Trophoblast cell (in vitro differentiated cells and primary cell): ENCODE measurements around the gene CNTN4.

Source experiments
- DNase-seq, 2 donors: peaks; one replicate each; pipeline ENCODE4 v3.0.0-alpha.2; 2016
- H2AFZ ChIP-seq: 2 replicates; pipeline ENCODE4 v1.6.1; 2013; ENCODE audit warnings: low read length, moderate library complexity, mild to moderate bottlenecking; ENCODE audit not compliant: insufficient read depth, poor library complexity
- H2AK5ac ChIP-seq: 2 replicates; pipeline ENCODE4 v1.6.1; 2013; ENCODE audit warnings: mild to moderate bottlenecking, low read length
- H2BK120ac ChIP-seq: 2 replicates; pipeline ENCODE4 v1.6.1; 2013; ENCODE audit warnings: low read length, mild to moderate bottlenecking, moderate library complexity; ENCODE audit not compliant: insufficient read depth, poor library complexity
- H2BK12ac ChIP-seq: 2 replicates; pipeline ENCODE4 v1.6.1; 2013; ENCODE audit warnings: mild to moderate bottlenecking, low read length, moderate library complexity
- H2BK5ac ChIP-seq: 2 replicates; pipeline ENCODE4 v1.6.1; 2013; ENCODE audit warnings: low read length, low read depth, moderate library complexity, mild to moderate bottlenecking; ENCODE audit not compliant: poor library complexity
- H3K14ac ChIP-seq: 2 replicates; pipeline ENCODE4 v1.6.1; 2013; ENCODE audit warnings: mild to moderate bottlenecking, low read length
- H3K18ac ChIP-seq: 2 replicates; pipeline ENCODE4 v1.6.1; 2013; ENCODE audit warnings: mild to moderate bottlenecking, low read length
- H3K23ac ChIP-seq: 2 replicates; pipeline ENCODE4 v1.6.1; 2013; ENCODE audit warnings: low read length
- H3K27ac ChIP-seq: 2 replicates; pipeline ENCODE4 v1.5.1; 2013; ENCODE audit warnings: low read depth, mild to moderate bottlenecking, inconsistent platforms, low read length, moderate library complexity
- H3K27me3 ChIP-seq: 2 replicates; pipeline ENCODE4 v1.6.1; 2013; ENCODE audit warnings: inconsistent platforms, mild to moderate bottlenecking, low read length, moderate library complexity; ENCODE audit not compliant: insufficient read depth
- H3K36me3 ChIP-seq, 2 experiments: 1 replicate in 1 of 2; 2 replicates in 1 of 2; pipeline ENCODE4 v1.6.1; 2013; ENCODE audit warnings: low read length in 2 of 2, mild to moderate bottlenecking in 2 of 2, moderate library complexity in 1 of 2; ENCODE audit not compliant: insufficient read depth in 2 of 2, control insufficient read depth in 1 of 2
- H3K4ac ChIP-seq: 2 replicates; pipeline ENCODE4 v1.6.1; 2013; ENCODE audit warnings: low read depth, mild to moderate bottlenecking, low read length, moderate library complexity
- H3K4me1 ChIP-seq, 2 experiments: 1 replicate in 1 of 2; 2 replicates in 1 of 2; pipeline ENCODE4 v1.6.1; 2013; ENCODE audit warnings: low read length in 2 of 2, mild to moderate bottlenecking in 2 of 2, moderate library complexity in 1 of 2; ENCODE audit not compliant: insufficient read depth in 2 of 2, control insufficient read depth in 1 of 2
- H3K4me2 ChIP-seq: 2 replicates; pipeline ENCODE4 v1.6.1; 2013; ENCODE audit warnings: inconsistent platforms, mild to moderate bottlenecking, low read length, moderate library complexity
- H3K4me3 ChIP-seq: 2 replicates; pipeline ENCODE4 v1.5.1; 2013; ENCODE audit warnings: mild to moderate bottlenecking, low read depth, low read length, inconsistent platforms
- H3K79me1 ChIP-seq: one replicate; pipeline ENCODE4 v1.6.1; 2013; ENCODE audit warnings: low read length
- H3K79me2 ChIP-seq: 2 replicates; pipeline ENCODE4 v1.6.1; 2013; ENCODE audit warnings: low read length, mild to moderate bottlenecking; ENCODE audit not compliant: control insufficient read depth, insufficient read depth, poor library complexity
- H3K9ac ChIP-seq: 2 replicates; pipeline ENCODE4 v1.6.1; 2013; ENCODE audit warnings: mild to moderate bottlenecking, low read length
- H3K9me3 ChIP-seq: 2 replicates; pipeline ENCODE4 v1.6.1; 2013; ENCODE audit warnings: low read depth, mild to moderate bottlenecking, control low read depth, inconsistent platforms, low read length; ENCODE audit not compliant: insufficient read depth
- H4K12ac ChIP-seq: 2 replicates; pipeline ENCODE4 v1.6.1; 2013; ENCODE audit warnings: low read depth, mild to moderate bottlenecking, low read length, moderate library complexity
- H4K8ac ChIP-seq: 2 replicates; pipeline ENCODE4 v1.6.1; 2013; ENCODE audit warnings: low read depth, mild to moderate bottlenecking, low read length, moderate library complexity
- H4K91ac ChIP-seq: one replicate; pipeline ENCODE4 v1.6.1; 2013; ENCODE audit warnings: low read depth, mild to moderate bottlenecking, low read length, moderate library complexity
- WGBS: extraction: QIAGEN DNeasy Blood & Tissue Kit; methylation state at CpG from one replicate; pipeline ENCODE4 v1.1.7; 2013; ENCODE audit warnings: missing lambda C conversion rate; ENCODE audit not compliant: insufficient read length, insufficient coverage; ENCODE audit errors: extremely low coverage; 5-methylcytosine and 5-hydroxymethylcytosine counted together

The CNTN4 gene

DNA sequence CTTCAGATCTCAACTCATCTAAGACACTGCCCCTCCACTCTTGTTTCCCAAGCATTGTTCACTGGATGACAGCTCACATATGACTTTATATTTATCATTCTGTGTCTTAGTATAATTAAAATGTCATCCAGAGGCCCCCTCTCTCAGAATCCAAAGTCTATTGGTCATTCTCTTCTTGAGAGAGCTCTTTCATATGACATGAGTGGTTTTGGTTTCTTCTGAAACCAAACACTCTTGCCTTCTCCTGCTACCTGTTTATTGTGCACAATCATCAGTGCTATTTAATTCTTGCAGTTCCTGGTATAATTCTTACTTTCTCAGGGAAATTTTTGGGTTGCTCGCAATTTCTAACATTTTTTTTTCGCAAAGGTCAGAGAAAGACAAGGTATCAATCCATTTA, 762.0 kb downstream of the CNTN4 start:
- DNase-seq, result no peak
- no peak overlapping the region for H3K14ac ChIP-seq
- H3K4me1 ChIP-seq, result no peaks in the 10 kb centered on the region
- no peak overlapping the region for H3K18ac ChIP-seq
- H3K79me1 ChIP-seq, result no peaks in the 10 kb centered on the region
- H3K23ac ChIP-seq, result no peak overlapping the region
- no peak overlapping the region for H2BK12ac ChIP-seq
- H3K4ac ChIP-seq, result no peak overlapping the region
- H3K4me2 ChIP-seq, result no peak overlapping the region
- no peak overlapping the region for H2AFZ ChIP-seq
- H3K27ac ChIP-seq, result no peak overlapping the region
- no peak overlapping the region for H2BK5ac ChIP-seq
- H4K91ac ChIP-seq, result no peak overlapping the region
- no CpG with 5 or more reads among the region's 2 CpGs for WGBS
- no peak overlapping the region for H3K4me3 ChIP-seq
- no peak overlapping the region for H2AK5ac ChIP-seq
- no peak overlapping the region for H4K12ac ChIP-seq
- H4K8ac ChIP-seq, result no peak overlapping the region
- no peak overlapping the region for H3K9ac ChIP-seq
- H2BK120ac ChIP-seq, result no peak overlapping the region
- no peaks in the 10 kb centered on the region for H3K9me3 ChIP-seq
- H3K79me2 ChIP-seq, result no peaks in the 10 kb centered on the region
- H3K27me3 ChIP-seq, result no peaks in the 10 kb centered on the region
- no peaks in the 10 kb centered on the region for H3K36me3 ChIP-seq

DNA sequence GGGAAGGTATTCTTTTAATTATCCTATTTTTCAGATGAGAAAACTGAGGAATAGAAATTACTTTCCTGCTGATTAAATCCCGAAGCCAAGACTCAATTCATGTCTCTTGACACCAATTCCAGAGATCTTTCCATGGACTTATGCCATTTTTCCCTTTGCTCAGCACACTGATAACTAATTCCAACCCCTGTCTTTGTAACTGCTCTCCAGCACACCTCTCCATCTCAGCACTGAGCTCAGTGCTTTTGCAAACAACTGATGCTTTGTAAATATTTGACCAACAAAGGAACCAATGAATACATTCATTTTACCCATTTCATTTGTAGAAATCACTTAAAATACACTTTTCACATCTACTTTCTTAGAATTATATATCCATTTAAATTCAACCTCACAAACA, 762.5 kb downstream of the CNTN4 start:
- H4K91ac ChIP-seq, result no peak overlapping the region
- DNase-seq, result no peak
- no peak overlapping the region for H3K14ac ChIP-seq
- H3K27me3 ChIP-seq, result no peaks in the 10 kb centered on the region
- H2BK5ac ChIP-seq, result no peak overlapping the region
- H4K12ac ChIP-seq, result no peak overlapping the region
- no peak overlapping the region for H3K4me3 ChIP-seq
- H2AK5ac ChIP-seq, result no peak overlapping the region
- no peak overlapping the region for H2BK12ac ChIP-seq
- no peak overlapping the region for H3K27ac ChIP-seq
- no peaks in the 10 kb centered on the region for H3K79me2 ChIP-seq
- WGBS, result no CpG with 5 or more reads among the region's 1 CpG
- H3K9ac ChIP-seq, result no peak overlapping the region
- H4K8ac ChIP-seq, result no peak overlapping the region
- no peak overlapping the region for H2AFZ ChIP-seq
- H3K4me2 ChIP-seq, result no peak overlapping the region
- H3K4me1 ChIP-seq, result no peaks in the 10 kb centered on the region
- no peak overlapping the region for H3K18ac ChIP-seq
- H2BK120ac ChIP-seq, result no peak overlapping the region
- no peaks in the 10 kb centered on the region for H3K9me3 ChIP-seq
- no peaks in the 10 kb centered on the region for H3K36me3 ChIP-seq
- no peak overlapping the region for H3K23ac ChIP-seq
- H3K79me1 ChIP-seq, result no peaks in the 10 kb centered on the region
- H3K4ac ChIP-seq, result no peak overlapping the region

DNA sequence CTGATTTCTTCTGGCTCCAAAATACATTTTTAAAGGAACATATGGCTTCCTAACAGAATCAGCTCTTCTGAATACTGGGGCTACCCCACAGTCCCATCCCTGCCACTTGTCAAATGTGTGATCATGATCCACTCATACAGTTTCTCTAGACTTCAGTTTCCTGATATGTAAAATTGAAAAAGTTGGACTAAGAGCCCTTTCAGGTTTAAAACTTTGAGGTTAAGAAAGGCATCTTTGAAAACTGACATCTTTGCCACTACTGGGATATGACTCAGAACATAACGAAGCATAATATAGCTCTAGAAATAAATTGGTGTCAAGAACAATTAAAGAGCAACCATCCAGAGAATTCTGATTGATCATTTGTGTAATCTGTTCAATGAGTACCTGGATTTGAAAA, 763.3 kb downstream of the CNTN4 start:
- no peak overlapping the region for H3K27ac ChIP-seq
- no peak overlapping the region for H3K4ac ChIP-seq
- no peak overlapping the region for H2BK120ac ChIP-seq
- no peak overlapping the region for H3K23ac ChIP-seq
- H2AK5ac ChIP-seq, result no peak overlapping the region
- H2BK12ac ChIP-seq, result no peak overlapping the region
- no peak for DNase-seq
- no peaks in the 10 kb centered on the region for H3K79me1 ChIP-seq
- no peak overlapping the region for H2BK5ac ChIP-seq
- no peak overlapping the region for H3K9ac ChIP-seq
- H3K18ac ChIP-seq, result no peak overlapping the region
- no peak overlapping the region for H2AFZ ChIP-seq
- no peak overlapping the region for H4K91ac ChIP-seq
- no peaks in the 10 kb centered on the region for H3K9me3 ChIP-seq
- no CpG with 5 or more reads among the region's 1 CpG for WGBS
- H3K79me2 ChIP-seq, result no peaks in the 10 kb centered on the region
- H3K4me2 ChIP-seq, result no peak overlapping the region
- H3K4me1 ChIP-seq, result no peaks in the 10 kb centered on the region
- H4K12ac ChIP-seq, result no peak overlapping the region
- H3K27me3 ChIP-seq, result no peaks in the 10 kb centered on the region
- H3K14ac ChIP-seq, result no peak overlapping the region
- no peaks in the 10 kb centered on the region for H3K36me3 ChIP-seq
- H3K4me3 ChIP-seq, result no peak overlapping the region
- no peak overlapping the region for H4K8ac ChIP-seq

GRCh38 chr3:2862366-2862765, 763.7 kb downstream of the CNTN4 start:
- no peak overlapping the region for H2BK5ac ChIP-seq
- no peak overlapping the region for H2AK5ac ChIP-seq
- no peaks in the 10 kb centered on the region for H3K79me1 ChIP-seq
- no peak overlapping the region for H4K12ac ChIP-seq
- no peak overlapping the region for H2AFZ ChIP-seq
- no peaks in the 10 kb centered on the region for H3K4me1 ChIP-seq
- H3K18ac ChIP-seq, result no peak overlapping the region
- H3K36me3 ChIP-seq, result no peaks in the 10 kb centered on the region
- no peaks in the 10 kb centered on the region for H3K9me3 ChIP-seq
- no CpG with 5 or more reads among the region's 1 CpG for WGBS
- no peak overlapping the region for H2BK12ac ChIP-seq
- H3K9ac ChIP-seq, result no peak overlapping the region
- H3K4me3 ChIP-seq, result no peak overlapping the region
- no peaks in the 10 kb centered on the region for H3K27me3 ChIP-seq
- H3K14ac ChIP-seq, result no peak overlapping the region
- no peak overlapping the region for H4K91ac ChIP-seq
- no peak overlapping the region for H3K27ac ChIP-seq
- no peak for DNase-seq
- H3K4me2 ChIP-seq, result no peak overlapping the region
- H3K79me2 ChIP-seq, result no peaks in the 10 kb centered on the region
- no peak overlapping the region for H2BK120ac ChIP-seq
- H4K8ac ChIP-seq, result no peak overlapping the region
- no peak overlapping the region for H3K4ac ChIP-seq
- H3K23ac ChIP-seq, result no peak overlapping the region
